ENCODE measurements around the gene RBM20. TPM values are rescaled to one million over a fixed set of nuclear protein-coding genes. Genes with fewer than 3 reads are reported as not detected.

The RBM20 gene
- 0.28 and 0.32 TPM in 2 replicates for total RNA-seq (ENCODE audit: low replicate concordance)

DNA sequence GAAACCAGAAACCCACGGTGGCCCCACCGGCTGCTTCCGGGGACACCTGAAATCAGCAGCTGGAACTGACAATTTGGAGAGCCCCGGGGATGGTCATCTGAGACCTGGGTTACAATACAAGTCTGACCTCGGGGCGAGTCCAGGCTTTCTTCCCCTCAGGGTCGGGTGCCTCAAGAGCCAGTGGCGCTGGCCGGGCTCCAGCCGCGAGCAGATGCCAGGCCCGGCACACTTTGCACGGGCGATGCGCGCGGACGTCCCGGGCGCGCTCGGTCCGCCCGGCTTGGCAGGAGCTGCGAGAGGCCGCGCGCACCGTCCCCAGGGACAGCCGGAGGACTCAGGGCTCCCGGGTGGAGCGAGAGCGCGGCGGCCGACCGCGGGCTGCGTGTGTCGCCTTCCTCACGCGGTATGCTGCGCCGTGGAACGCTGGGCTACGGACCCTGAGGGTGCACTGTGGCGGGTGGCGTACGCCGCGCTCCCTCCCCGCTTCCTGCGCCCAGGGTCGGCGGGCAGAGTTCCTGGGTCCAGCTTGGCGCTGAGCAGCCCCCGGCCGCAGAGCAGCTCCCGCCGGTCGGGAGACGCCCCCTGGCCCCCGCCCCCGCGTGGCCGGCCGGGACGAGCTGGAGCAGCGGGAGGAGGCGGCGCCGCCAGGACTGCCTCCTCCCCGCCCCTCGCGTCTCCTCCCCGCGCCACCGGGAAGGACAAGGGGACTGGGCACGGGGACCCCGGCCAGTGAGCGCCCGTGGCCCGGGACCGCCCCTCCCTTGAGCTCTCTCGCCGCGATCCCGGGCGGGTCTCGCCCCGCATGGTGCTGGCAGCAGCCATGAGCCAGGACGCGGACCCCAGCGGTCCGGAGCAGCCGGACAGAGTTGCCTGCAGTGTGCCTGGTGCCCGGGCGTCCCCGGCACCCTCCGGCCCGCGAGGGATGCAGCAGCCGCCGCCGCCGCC lies at the start of gene RBM20:
Gene RBM20, plus strand, starts transcription at position 684 of the 945 bp plus-strand sequence. Its CDS starts 119 bp downstream, at position 803.
- H3K27ac ChIP-seq = no peak within 1 kb of the TSS
- peak within 1 kb of the TSS; percentile 86 for H2AFZ ChIP-seq (replicated peaks)
- peak within 1 kb of the TSS; percentile 69 for H3K4me3 ChIP-seq
- H3K4me1 Mint-ChIP-seq = peaks cover 45% of the 10 kb centered on the region
- no peaks in the 10 kb centered on the region for H3K36me3 ChIP-seq
- DNase-seq (ENCODE audit: low spot score) = peak; percentile 82
- peak within 1 kb of the TSS; percentile 90 for H3K4me2 ChIP-seq
- peaks cover 27% of the 10 kb centered on the region for H3K27me3 Mint-ChIP-seq (ENCODE audit: insufficient read depth, low read depth)
- no peaks in the 10 kb centered on the region for H3K36me3 Mint-ChIP-seq
- TF ChIP-seq, protein P1, sequence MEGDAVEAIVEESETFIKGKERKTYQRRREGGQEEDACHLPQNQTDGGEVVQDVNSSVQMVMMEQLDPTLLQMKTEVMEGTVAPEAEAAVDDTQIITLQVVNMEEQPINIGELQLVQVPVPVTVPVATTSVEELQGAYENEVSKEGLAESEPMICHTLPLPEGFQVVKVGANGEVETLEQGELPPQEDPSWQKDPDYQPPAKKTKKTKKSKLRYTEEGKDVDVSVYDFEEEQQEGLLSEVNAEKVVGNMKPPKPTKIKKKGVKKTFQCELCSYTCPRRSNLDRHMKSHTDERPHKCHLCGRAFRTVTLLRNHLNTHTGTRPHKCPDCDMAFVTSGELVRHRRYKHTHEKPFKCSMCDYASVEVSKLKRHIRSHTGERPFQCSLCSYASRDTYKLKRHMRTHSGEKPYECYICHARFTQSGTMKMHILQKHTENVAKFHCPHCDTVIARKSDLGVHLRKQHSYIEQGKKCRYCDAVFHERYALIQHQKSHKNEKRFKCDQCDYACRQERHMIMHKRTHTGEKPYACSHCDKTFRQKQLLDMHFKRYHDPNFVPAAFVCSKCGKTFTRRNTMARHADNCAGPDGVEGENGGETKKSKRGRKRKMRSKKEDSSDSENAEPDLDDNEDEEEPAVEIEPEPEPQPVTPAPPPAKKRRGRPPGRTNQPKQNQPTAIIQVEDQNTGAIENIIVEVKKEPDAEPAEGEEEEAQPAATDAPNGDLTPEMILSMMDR (IDR thresholded peaks at IDR 0.05) = no peak
- TF ChIP-seq EZH2 (IDR thresholded peaks at IDR 0.05) (peak; percentile 62), EZH2phosphoT487 (IDR thresholded peaks at IDR 0.05) (peak; percentile 56)
- no peaks in the 10 kb centered on the region for H3K79me2 ChIP-seq (ENCODE audit: low read depth)
- H4K20me1 ChIP-seq (ENCODE audit: low read depth) = peaks cover 17% of the 10 kb centered on the region
- no peak within 1 kb of the TSS for H3K27ac Mint-ChIP-seq
- H3K9ac ChIP-seq = no peak within 1 kb of the TSS
- H3K27me3 ChIP-seq = peaks cover 87% of the 10 kb centered on the region
- H3K9me3 ChIP-seq (ENCODE audit: low read depth) = no peaks in the 10 kb centered on the region
- no peaks in the 10 kb centered on the region for H3K9me3 Mint-ChIP-seq
- peaks cover 13% of the 10 kb centered on the region for H3K4me1 ChIP-seq
- peak within 1 kb of the TSS; percentile 92 for H3K4me3 Mint-ChIP-seq
- H3F3A ChIP-seq (ENCODE audit: low read depth) = peaks cover 24% of the 10 kb centered on the region

DNA sequence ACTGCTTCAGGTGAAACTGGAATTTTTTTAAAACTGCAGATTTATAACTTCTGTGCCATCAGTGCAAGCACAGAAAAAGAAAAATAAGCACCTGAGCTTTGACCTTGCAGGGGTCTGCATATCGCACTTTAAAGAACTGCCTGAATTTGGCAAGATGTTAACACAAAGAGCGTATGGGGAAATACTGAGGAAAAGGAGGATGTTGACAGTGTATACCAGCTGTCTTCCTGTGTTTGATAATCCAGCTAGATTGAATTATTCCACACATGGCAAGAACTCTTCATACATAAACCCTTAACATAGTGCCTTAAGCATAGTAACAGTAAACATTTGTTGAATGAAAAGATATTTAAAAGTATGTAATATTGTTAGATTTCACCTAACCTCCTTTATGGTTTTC lies 46.7 kb upstream of the RBM20 start:
- DNase-seq (ENCODE audit: low spot score) = no peak
- Mint-ChIP-seq H3K9me3 (no peaks in the 10 kb centered on the region), H3K36me3 (peaks cover 17% of the 10 kb centered on the region), H3K27ac (no peak overlapping the region), H3K4me3 (no peak overlapping the region), H3K27me3 (ENCODE audit: insufficient read depth, low read depth) (no peaks in the 10 kb centered on the region), H3K4me1 (no peaks in the 10 kb centered on the region)
- Histone ChIP-seq H3K27me3 (no peaks in the 10 kb centered on the region), H3K27ac (no peak overlapping the region), H3K79me2 (ENCODE audit: low read depth) (no peaks in the 10 kb centered on the region), H3K9ac (no peak overlapping the region), H4K20me1 (ENCODE audit: low read depth) (no peaks in the 10 kb centered on the region), H3K4me3 (no peak overlapping the region), H3K36me3 (peaks cover 24% of the 10 kb centered on the region), H3K9me3 (ENCODE audit: low read depth) (no peaks in the 10 kb centered on the region), H3F3A (ENCODE audit: low read depth) (peaks cover 30% of the 10 kb centered on the region), H3K4me1 (no peaks in the 10 kb centered on the region), H2AFZ (replicated peaks) (no peak overlapping the region), H3K4me2 (no peak overlapping the region)
- no peak for TF ChIP-seq EZH2 (IDR thresholded peaks at IDR 0.05)
- no peak for TF ChIP-seq EZH2phosphoT487 (IDR thresholded peaks at IDR 0.05)
- TF ChIP-seq, protein P1 (IDR thresholded peaks at IDR 0.05) = no peak

DNA sequence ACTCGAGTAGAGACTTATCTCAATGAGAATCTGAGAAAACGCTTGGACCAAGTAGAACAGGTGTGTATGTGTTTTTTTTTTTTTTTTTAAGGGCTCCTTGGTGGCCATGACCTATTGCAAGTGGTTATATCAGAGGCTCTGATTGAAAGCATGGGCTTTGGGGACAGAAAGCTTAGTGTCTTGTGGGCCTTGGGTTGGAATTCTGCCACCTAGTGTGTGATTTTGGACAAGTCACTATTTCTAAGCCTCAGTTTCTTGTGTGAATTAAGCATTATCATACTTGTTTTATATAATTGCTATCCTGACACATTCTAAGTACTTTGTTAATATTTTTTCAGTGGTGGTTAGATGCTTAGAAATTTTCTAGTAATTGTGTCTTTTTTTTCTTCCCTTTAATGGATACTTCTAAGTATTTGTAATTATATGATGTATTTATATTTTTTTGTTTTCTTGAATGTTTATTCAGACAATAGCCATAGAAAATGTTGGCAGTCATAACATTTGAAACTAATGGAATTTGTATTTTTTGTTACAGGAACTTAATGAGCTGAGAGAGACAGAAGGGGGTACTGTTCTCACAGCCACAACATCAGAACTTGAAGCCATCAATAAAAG lies 43.5 kb upstream of the RBM20 start:
- Mint-ChIP-seq H3K9me3 (no peaks in the 10 kb centered on the region), H3K36me3 (peaks cover 16% of the 10 kb centered on the region), H3K4me3 (no peak overlapping the region), H3K27ac (no peak overlapping the region), H3K27me3 (ENCODE audit: insufficient read depth, low read depth) (no peaks in the 10 kb centered on the region), H3K4me1 (no peaks in the 10 kb centered on the region)
- Histone ChIP-seq H4K20me1 (ENCODE audit: low read depth) (no peaks in the 10 kb centered on the region), H3K27ac (no peak overlapping the region), H3K79me2 (ENCODE audit: low read depth) (no peaks in the 10 kb centered on the region), H3F3A (ENCODE audit: low read depth) (peaks cover 34% of the 10 kb centered on the region), H2AFZ (replicated peaks) (no peak overlapping the region), H3K4me3 (no peak overlapping the region), H3K27me3 (no peaks in the 10 kb centered on the region), H3K9ac (no peak overlapping the region), H3K4me1 (no peaks in the 10 kb centered on the region), H3K9me3 (ENCODE audit: low read depth) (no peaks in the 10 kb centered on the region), H3K36me3 (peaks cover 43% of the 10 kb centered on the region), H3K4me2 (no peak overlapping the region)
- DNase-seq (ENCODE audit: low spot score) = peak; percentile 65
- TF ChIP-seq EZH2phosphoT487 (IDR thresholded peaks at IDR 0.05) = no peak
- TF ChIP-seq, protein P1 (IDR thresholded peaks at IDR 0.05) = peak; percentile 76

Data from neural progenitor cell (in vitro differentiated cells).